Esophagus muscularis mucosa (tissue), 3 donors: ENCODE results near the gene PNMA1.

ENCODE experiments used
- CTCF ChIP-seq, 3 experiments: fragments of 200-600 bp in 2 of 3; fragments of 450-650 bp in 1 of 3; sonication (generic) in 2 of 3; IDR thresholded peaks; one replicate each; pipeline ENCODE4 v1.5.1; 2017 to 2019; ENCODE audit warnings: antibody characterized with exemption in 3 of 3, mild to moderate bottlenecking in 2 of 3, moderate library complexity in 1 of 3
- POLR2A ChIP-seq: fragments of 450-650 bp; IDR thresholded peaks from one replicate; pipeline ENCODE4 v1.6.1; 2017; ENCODE audit warnings: antibody characterized with exemption, moderate library complexity, mild to moderate bottlenecking, low read depth

- TF ChIP-seq POLR2A (no peak), CTCF (IDR thresholded peaks at IDR 0.05) (no peak)
These were observed 3.1 kb upstream of the PNMA1 start for GRCh38 chr14:73717266-73717665.
